Loucy (cell line): Measurements from ENCODE around the gene STOX2.

Experiments
- H2AFZ ChIP-seq: fragments of 200-600 bp; sonication (generic); 2 replicates; pipeline ENCODE4 v1.6.0; 2016; ENCODE audit warnings: antibody characterized with exemption, mild to moderate bottlenecking, low read length, moderate library complexity
- H3F3A ChIP-seq: fragments of 200-600 bp; 2 replicates; pipeline ENCODE4 v1.6.0; 2016; ENCODE audit warnings: antibody characterized with exemption, low read depth, mild to moderate bottlenecking
- H3K27me3 ChIP-seq: fragments of 200-600 bp; sonication (generic); 2 replicates; pipeline ENCODE4 v1.6.1; 2014; ENCODE audit warnings: low read length, mild to moderate bottlenecking; ENCODE audit not compliant: insufficient read depth, poor library complexity, severe bottlenecking
- H3K36me3 ChIP-seq: fragments of 200-600 bp; sonication (generic); 2 replicates; pipeline ENCODE4 v1.6.1; 2016; ENCODE audit warnings: low read length; ENCODE audit not compliant: insufficient read depth
- H3K4me1 ChIP-seq: fragments of 200-600 bp; sonication (generic); 2 replicates; pipeline ENCODE4 v1.5.1; 2014; ENCODE audit warnings: low read length, mild to moderate bottlenecking; ENCODE audit not compliant: insufficient read depth, poor library complexity, severe bottlenecking
- H3K4me2 ChIP-seq: fragments of 200-600 bp; sonication (generic); 2 replicates; pipeline ENCODE4 v1.6.0; 2014; ENCODE audit warnings: antibody characterized with exemption, low read length, low read depth, mild to moderate bottlenecking; ENCODE audit not compliant: poor library complexity, severe bottlenecking
- H3K4me3 ChIP-seq: fragments of 200-600 bp; sonication (generic); 2 replicates; pipeline ENCODE4 v1.5.1; 2014; ENCODE audit warnings: low read length, mild to moderate bottlenecking, mixed read lengths; ENCODE audit not compliant: poor library complexity, severe bottlenecking
- H3K79me2 ChIP-seq: fragments of 200-600 bp; sonication (generic); 2 replicates; pipeline ENCODE4 v1.6.1; 2014; ENCODE audit warnings: low read length; ENCODE audit not compliant: insufficient read depth
- H3K9ac ChIP-seq: fragments of 200-600 bp; sonication (generic); 2 replicates; pipeline ENCODE4 v1.6.0; 2014; ENCODE audit warnings: mild to moderate bottlenecking, low read depth, low read length, moderate library complexity; ENCODE audit not compliant: poor library complexity, severe bottlenecking
- H3K9me2 ChIP-seq: fragments of 200-600 bp; sonication (generic); replicated peaks from 2 replicates; pipeline ENCODE4 v1.6.1; 2016; ENCODE audit warnings: low read depth, low read length, mixed read lengths
- H3K9me3 ChIP-seq: fragments of 200-600 bp; sonication (generic); 2 replicates; pipeline ENCODE4 v1.6.1; 2014; ENCODE audit warnings: mild to moderate bottlenecking, antibody characterized with exemption, low read length, low read depth; ENCODE audit not compliant: insufficient read depth
- H4K20me1 ChIP-seq: fragments of 200-600 bp; sonication (generic); 2 replicates; pipeline ENCODE4 v1.6.0; 2014; ENCODE audit warnings: antibody characterized with exemption, low read length, mild to moderate bottlenecking; ENCODE audit not compliant: insufficient read depth, poor library complexity, severe bottlenecking
- CTCF ChIP-seq: fragments of 200-600 bp; sonication (generic); conservative IDR thresholded peaks from 2 replicates; pipeline ENCODE4 v1.5.1; 2014; ENCODE audit warnings: mild to moderate bottlenecking, antibody characterized with exemption, low read length
- EZH2phosphoT487 ChIP-seq: fragments of 200-600 bp; IDR thresholded peaks from 2 replicates; pipeline ENCODE4 v1.6.1; 2018; ENCODE audit warnings: antibody characterized with exemption, mild to moderate bottlenecking, moderate library complexity, borderline replicate concordance

The STOX2 gene

GRCh38 chr4:183987987-183988392 is 82.9 kb downstream of the STOX2 start:
- H4K20me1 ChIP-seq, result no peaks in the 10 kb centered on the region
- no peaks in the 10 kb centered on the region for H3K9me3 ChIP-seq
- no peaks in the 10 kb centered on the region for H3K79me2 ChIP-seq
- no peak overlapping the region for H3K4me3 ChIP-seq
- no peak overlapping the region for H2AFZ ChIP-seq
- no peaks in the 10 kb centered on the region for H3F3A ChIP-seq
- no peak overlapping the region for H3K9ac ChIP-seq
- H3K4me2 ChIP-seq, result no peak overlapping the region
- TF ChIP-seq CTCF (no peak), EZH2phosphoT487 (no peak)
- H3K36me3 ChIP-seq, result no peaks in the 10 kb centered on the region
- no peaks in the 10 kb centered on the region for H3K9me2 ChIP-seq
- H3K4me1 ChIP-seq, result no peaks in the 10 kb centered on the region
- no peaks in the 10 kb centered on the region for H3K27me3 ChIP-seq

- H3K4me3 ChIP-seq, result no peak overlapping the region
- H4K20me1 ChIP-seq, result no peaks in the 10 kb centered on the region
- H3F3A ChIP-seq, result no peaks in the 10 kb centered on the region
- no peak overlapping the region for H3K4me2 ChIP-seq
- no peak overlapping the region for H3K9ac ChIP-seq
- H3K36me3 ChIP-seq, result no peaks in the 10 kb centered on the region
- H2AFZ ChIP-seq, result no peak overlapping the region
- H3K4me1 ChIP-seq, result no peaks in the 10 kb centered on the region
- no peaks in the 10 kb centered on the region for H3K79me2 ChIP-seq
- H3K27me3 ChIP-seq, result no peaks in the 10 kb centered on the region
- H3K9me2 ChIP-seq, result no peaks in the 10 kb centered on the region
- H3K9me3 ChIP-seq, result no peaks in the 10 kb centered on the region
- TF ChIP-seq EZH2phosphoT487 (no peak), CTCF (no peak)
These were observed 83.8 kb downstream of the STOX2 start for GRCh38 chr4:183988874-183989273.

- no peak overlapping the region for H3K9ac ChIP-seq
- H3K4me3 ChIP-seq, result no peak overlapping the region
- H3K9me2 ChIP-seq, result no peaks in the 10 kb centered on the region
- no peak overlapping the region for H3K4me2 ChIP-seq
- H3K9me3 ChIP-seq, result no peaks in the 10 kb centered on the region
- no peaks in the 10 kb centered on the region for H3K36me3 ChIP-seq
- no peak for TF ChIP-seq CTCF
- TF ChIP-seq EZH2phosphoT487, result no peak
- H2AFZ ChIP-seq, result no peak overlapping the region
- H4K20me1 ChIP-seq, result no peaks in the 10 kb centered on the region
- H3F3A ChIP-seq, result no peaks in the 10 kb centered on the region
- no peaks in the 10 kb centered on the region for H3K27me3 ChIP-seq
- no peaks in the 10 kb centered on the region for H3K4me1 ChIP-seq
- H3K79me2 ChIP-seq, result no peaks in the 10 kb centered on the region
These were observed 84.4 kb downstream of the STOX2 start for GRCh38 chr4:183989461-183989860.
